B cell (primary cell): ENCODE data around the gene S100A7. TPM values are rescaled to one million over a fixed set of nuclear protein-coding genes. Genes with fewer than 3 reads are reported as not detected.

Experiments used
- ATAC-seq: fragments of 200-7000 bp; cut with Tn5 transposase; one replicate; pipeline ENCODE4 v1.10.0; 2021; ENCODE audit warnings: low read depth, mild to moderate bottlenecking, moderate number of reproducible peaks, moderate library complexity
- CTCF ChIA-PET: fragments of 350-600 bp; sonication (Branson Sonifier 250); formaldehyde crosslinking; loops from one replicate; lab custom pipeline; 2021; ENCODE audit warnings: antibody characterized with exemption, inconsistent platforms; lab: Charles Lee
- POLR2A ChIA-PET: fragments of 350-600 bp; sonication (Branson Sonifier 250); formaldehyde crosslinking; loops from one replicate; lab custom pipeline; 2021; ENCODE audit warnings: antibody characterized with exemption; lab: Charles Lee
- DNase-seq: peaks from one replicate; pipeline ENCODE4 v3.0.0; 2013
- H2AFZ ChIP-seq: 2 replicates; pipeline ENCODE4 v1.6.1; 2012; ENCODE audit warnings: mild to moderate bottlenecking, low read depth, low read length; ENCODE audit not compliant: insufficient read depth, poor library complexity, severe bottlenecking
- H3K27ac ChIP-seq, 2 donors: 1 replicate in 1 of 2; 2 replicates in 1 of 2; pipeline ENCODE4 v1.5.1; 2012 to 2013; ENCODE audit warnings: low read length in 2 of 2, mild to moderate bottlenecking in 2 of 2, moderate library complexity in 1 of 2
- H3K27me3 ChIP-seq, 4 experiments: fragments of 200-600 bp in 1 of 4; sonication (generic) in 1 of 4; replicated peaks in 1 of 4; 1 replicate in 2 of 4; 2 replicates in 2 of 4; pipeline versions ENCODE4 v1.6.1 to v1.7.0; 2013 to 2016; ENCODE audit warnings: low read length in 3 of 4, mild to moderate bottlenecking in 2 of 4, mixed read lengths in 1 of 4, moderate library complexity in 1 of 4; ENCODE audit not compliant: insufficient read depth in 4 of 4, control insufficient read depth in 3 of 4; ENCODE audit errors: control extremely low read depth in 1 of 4
- H3K36me3 ChIP-seq, 2 experiments: replicated peaks in 1 of 2; 1 replicate in 1 of 2; 2 replicates in 1 of 2; pipeline versions ENCODE4 v1.6.1 to v1.7.1; 2013; ENCODE audit warnings: low read length in 1 of 2; ENCODE audit not compliant: insufficient read depth in 2 of 2, control insufficient read depth in 1 of 2; ENCODE audit errors: control extremely low read depth in 1 of 2, extremely low read depth in 1 of 2
- H3K4me1 ChIP-seq, 2 donors: fragments of 200-600 bp in 1 of 2; sonication (generic) in 1 of 2; 1 replicate in 1 of 2; 2 replicates in 1 of 2; pipeline versions ENCODE4 v1.5.1 to v1.6.1; 2013 to 2017; ENCODE audit warnings: low read length in 2 of 2; ENCODE audit not compliant: control insufficient read depth in 2 of 2, insufficient read depth in 2 of 2
- H3K4me2 ChIP-seq: replicated peaks from 2 replicates; pipeline ENCODE3; 2012; ENCODE audit warnings: mild to moderate bottlenecking, low read depth, low read length; ENCODE audit not compliant: poor library complexity, severe bottlenecking
- H3K4me3 ChIP-seq, 5 experiments: fragments of 200-600 bp in 1 of 5; sonication (generic) in 1 of 5; 1 replicate in 3 of 5; 2 replicates in 2 of 5; pipeline versions ENCODE4 v1.5.1 to v1.7.0; 2011 to 2016; ENCODE audit warnings: low read length in 4 of 5, mild to moderate bottlenecking in 4 of 5, low read depth in 2 of 5, control low read depth in 1 of 5, moderate library complexity in 1 of 5; ENCODE audit not compliant: insufficient read depth in 1 of 5; ENCODE audit errors: control extremely low read depth in 1 of 5, extremely low read depth in 1 of 5
- H3K79me2 ChIP-seq: fragments of 200-600 bp; sonication (generic); one replicate; pipeline ENCODE4 v1.6.0; 2016; ENCODE audit warnings: low read length; ENCODE audit not compliant: control insufficient read depth, insufficient read depth
- H3K9ac ChIP-seq: fragments of 200-600 bp; sonication (generic); 2 replicates; pipeline ENCODE4 v1.6.1; 2017; ENCODE audit warnings: mild to moderate bottlenecking, low read length, moderate library complexity
- H3K9me3 ChIP-seq, 3 donors: one replicate each; pipeline versions ENCODE4 v1.6.1 to v1.7.1; 2013; ENCODE audit warnings: low read length in 2 of 3; ENCODE audit not compliant: control insufficient read depth in 2 of 3, insufficient read depth in 1 of 3; ENCODE audit errors: control extremely low read depth in 1 of 3
- H4K20me1 ChIP-seq: 2 replicates; pipeline ENCODE4 v1.6.0; 2012; ENCODE audit warnings: mild to moderate bottlenecking, low read length; ENCODE audit not compliant: insufficient read depth, control insufficient read depth, poor library complexity, severe bottlenecking
- H3K27ac Mint-ChIP-seq: one replicate; pipeline ENCODE4 v1.8.0; 2021; ENCODE audit warnings: mixed read lengths
- H3K27me3 Mint-ChIP-seq: one replicate; pipeline ENCODE4 v1.8.0; 2021; ENCODE audit warnings: mixed read lengths
- H3K4me1 Mint-ChIP-seq: one replicate; pipeline ENCODE4 v1.8.0; 2021; ENCODE audit warnings: mixed read lengths
- H3K4me3 Mint-ChIP-seq: one replicate; pipeline ENCODE4 v1.8.0; 2021; ENCODE audit warnings: mixed read lengths
- H3K9me3 Mint-ChIP-seq: one replicate; pipeline ENCODE4 v1.8.0; 2022; ENCODE audit warnings: mixed read lengths; ENCODE audit not compliant: insufficient read depth
- CTCF ChIP-seq: fragments of 200-600 bp; IDR thresholded peaks from one replicate; pipeline ENCODE4 v1.8.0; 2022; ENCODE audit warnings: antibody characterized with exemption, mild to moderate bottlenecking
- EZH2 ChIP-seq: IDR thresholded peaks from 2 replicates; pipeline ENCODE4 v1.6.1; 2012; ENCODE audit warnings: borderline replicate concordance, low read depth, mild to moderate bottlenecking, moderate library complexity, low read length; ENCODE audit not compliant: insufficient read depth, poor library complexity, severe bottlenecking
- WGBS: methylation state at CpG from one replicate; pipeline ENCODE4 v1.1.5; 2013; ENCODE audit warnings: missing lambda C conversion rate; ENCODE audit not compliant: insufficient coverage; 5-methylcytosine and 5-hydroxymethylcytosine counted together
- intact Hi-C: fragments of 100-400 bp; cut with micrococcal nuclease; formaldehyde crosslinking; loops from one replicate; pipeline ENCODE4 v1.10.0; 2022
- polyA plus RNA-seq: library from polyadenylated mRNA; depleted of rRNA; stranded (reverse); fragments of >200 nt; gene quantifications from 2 replicates; pipeline ENCODE4 v1.2.3, GENCODE V29; 2012
- total RNA-seq, 2 donors: library from RNA; stranded (reverse); fragments of 120-200 nt in 1 of 2; gene quantifications; 1 replicate in 1 of 2; 2 replicates in 1 of 2; pipeline versions ENCODE4 v1.2.3 to v1.2.4, GENCODE V29; 2013 to 2022

S100A7 gene
- total and polyA plus RNA-seq, 2 donors (not counting 1 experiment from before 2014, with no cell fraction given): not detected

GRCh38 chr1:153478047-153478691 is 17.7 kb upstream of the S100A7 start:
- Histone ChIP-seq H3K4me1 (no peaks in the 10 kb centered on the region), H4K20me1 (no peaks in the 10 kb centered on the region), H3K79me2 (no peaks in the 10 kb centered on the region), H3K9me3 (peaks cover 0 to 10% (median 0%) of the 10 kb centered on the region in 3 donors), H2AFZ (no peak overlapping the region), H3K4me3 (no peak overlapping the region), H3K4me2 (no peak overlapping the region), H3K9ac (no peak overlapping the region), H3K27me3 (peaks cover 0 to 24% (median 4%) of the 10 kb centered on the region in 4 experiments), H3K27ac (no peak overlapping the region), H3K36me3 (no peaks in the 10 kb centered on the region)
- DNase-seq (no peak), ATAC-seq (no peak)
- ChIA-PET POLR2A (no interaction called here), CTCF (interaction anchor here (0.7 to 1.2 kb wide), 2 partner anchors 11 to 27 kb away, joined by 3 read pairs; no protein-coding TSS in a partner anchor)
- 93% methylated on average over 7 of the region's 8 CpGs for WGBS
- TF ChIP-seq EZH2 (no peak), CTCF (no peak)
- intact Hi-C loops: no loop called here
- Mint-ChIP-seq H3K4me1 (no peaks in the 10 kb centered on the region), H3K27ac (no peak overlapping the region), H3K27me3 (peaks cover 61% of the 10 kb centered on the region), H3K4me3 (no peak overlapping the region), H3K9me3 (peaks cover 7% of the 10 kb centered on the region)

- Histone ChIP-seq H2AFZ (no peak overlapping the region), H3K4me1 (no peaks in the 10 kb centered on the region), H3K9me3 (peaks cover 0 to 20% (median 13%) of the 10 kb centered on the region in 3 donors), H3K9ac (no peak overlapping the region), H3K4me3 (no peak overlapping the region), H3K27me3 (peaks cover 0 to 20% (median 4%) of the 10 kb centered on the region in 4 experiments), H3K4me2 (no peak overlapping the region), H3K27ac (no peak overlapping the region), H3K36me3 (no peaks in the 10 kb centered on the region), H3K79me2 (no peaks in the 10 kb centered on the region), H4K20me1 (no peaks in the 10 kb centered on the region)
- Mint-ChIP-seq H3K4me3 (no peak overlapping the region), H3K27ac (no peak overlapping the region), H3K4me1 (no peaks in the 10 kb centered on the region), H3K27me3 (peaks cover 48% of the 10 kb centered on the region), H3K9me3 (peaks cover 17% of the 10 kb centered on the region)
- ChIA-PET CTCF (interaction anchor here (1.0 kb wide), 1 partner anchor 18 kb away, joined by 3 read pairs; no protein-coding TSS in a partner anchor), POLR2A (no interaction called here)
- 72% methylated on average over 3 of the region's 4 CpGs for WGBS
- intact Hi-C loops: no loop called here
- DNase-seq (no peak), ATAC-seq (no peak)
- TF ChIP-seq EZH2: no peak
- no peak for TF ChIP-seq CTCF
Measured at GRCh38 chr1:153476491-153477093, 16.1 kb upstream of the S100A7 start.
